Chondrocyte (in vitro differentiated cells): ENCODE results near the gene ACYP2. TPM values are rescaled to one million over a fixed set of nuclear protein-coding genes. Genes with fewer than 3 reads are reported as not detected.
A peak's percentile ranks its signal among the peaks of the same experiment; 100 is the strongest.

Experiments
- DNase-seq: peaks from one replicate; pipeline ENCODE4 v3.0.0; 2021; ENCODE audit warnings: mixed read lengths, low spot score
- H3K27ac Mint-ChIP-seq: one replicate; pipeline ENCODE4 v1.8.0; 2021; ENCODE audit warnings: mild to moderate bottlenecking, moderate library complexity, mixed read lengths; ENCODE audit not compliant: unreplicated experiment
- H3K27me3 Mint-ChIP-seq: 2 replicates; pipeline ENCODE4 v1.8.0; 2021; ENCODE audit warnings: low read depth, mixed read lengths
- H3K36me3 Mint-ChIP-seq: 2 replicates; pipeline ENCODE4 v1.8.0; 2021; ENCODE audit warnings: low read depth, mixed read lengths
- H3K4me1 Mint-ChIP-seq: 2 replicates; pipeline ENCODE4 v1.8.0; 2021; ENCODE audit warnings: low read depth, mild to moderate bottlenecking, mixed read lengths
- H3K4me3 Mint-ChIP-seq: one replicate; pipeline ENCODE4 v1.8.0; 2021; ENCODE audit warnings: mild to moderate bottlenecking, moderate library complexity, mixed read lengths; ENCODE audit not compliant: unreplicated experiment
- H3K9me3 Mint-ChIP-seq: 2 replicates; pipeline ENCODE4 v1.8.0; 2021; ENCODE audit warnings: low read depth, mixed read lengths
- CTCF ChIP-seq: fragments of 200-600 bp; sonication (generic); IDR thresholded peaks from 2 replicates; pipeline ENCODE4 v1.5.0; 2021; ENCODE audit warnings: antibody characterized with exemption, mild to moderate bottlenecking, moderate library complexity
- total RNA-seq: library from RNA; stranded (reverse); gene quantifications from 3 replicates; pipeline ENCODE4 v1.2.1, GENCODE V29; 2021

Gene ACYP2
- total RNA-seq, 1 donor from 2014 or later: 6.5 TPM

- TF ChIP-seq CTCF: peak; percentile 45
- peaks cover under 1% of the 10 kb centered on the region for H3K36me3 Mint-ChIP-seq
- H3K9me3 Mint-ChIP-seq: no peaks in the 10 kb centered on the region
- no peak overlapping the region for H3K27ac Mint-ChIP-seq
- H3K4me1 Mint-ChIP-seq: peaks cover 10% of the 10 kb centered on the region
- no peak for DNase-seq
- no peaks in the 10 kb centered on the region for H3K27me3 Mint-ChIP-seq
- no peak overlapping the region for H3K4me3 Mint-ChIP-seq
These were observed 164.0 kb downstream of the ACYP2 start for GRCh38 chr2:54279385-54279784.

GRCh38 chr2:54284826-54285225 is 169.4 kb downstream of the ACYP2 start:
- Mint-ChIP-seq H3K9me3 (no peaks in the 10 kb centered on the region), H3K27me3 (no peaks in the 10 kb centered on the region), H3K36me3 (peaks cover 2% of the 10 kb centered on the region), H3K4me1 (no peaks in the 10 kb centered on the region), H3K27ac (no peak overlapping the region), H3K4me3 (no peak overlapping the region)
- no peak for DNase-seq
- no peak for TF ChIP-seq CTCF

- no peak overlapping the region for H3K4me3 Mint-ChIP-seq
- no peak overlapping the region for H3K27ac Mint-ChIP-seq
- H3K27me3 Mint-ChIP-seq: no peaks in the 10 kb centered on the region
- H3K9me3 Mint-ChIP-seq: no peaks in the 10 kb centered on the region
- TF ChIP-seq CTCF: no peak
- no peaks in the 10 kb centered on the region for H3K4me1 Mint-ChIP-seq
- peaks cover 2% of the 10 kb centered on the region for H3K36me3 Mint-ChIP-seq
- DNase-seq: no peak
These were observed 170.0 kb downstream of the ACYP2 start for GRCh38 chr2:54285451-54285850.

- Mint-ChIP-seq H3K9me3 (no peaks in the 10 kb centered on the region), H3K4me1 (no peaks in the 10 kb centered on the region), H3K27me3 (no peaks in the 10 kb centered on the region), H3K27ac (no peak overlapping the region), H3K36me3 (peaks cover 2% of the 10 kb centered on the region), H3K4me3 (no peak overlapping the region)
- no peak for TF ChIP-seq CTCF
- DNase-seq: no peak
These were observed 172.1 kb downstream of the ACYP2 start for GRCh38 chr2:54287532-54287931.

GRCh38 chr2:54289917-54290316 is 174.5 kb downstream of the ACYP2 start:
- no peak for DNase-seq
- Mint-ChIP-seq H3K27me3 (no peaks in the 10 kb centered on the region), H3K9me3 (no peaks in the 10 kb centered on the region), H3K27ac (no peak overlapping the region), H3K36me3 (no peaks in the 10 kb centered on the region), H3K4me3 (no peak overlapping the region), H3K4me1 (no peaks in the 10 kb centered on the region)
- no peak for TF ChIP-seq CTCF
